ENCODE measurements around the gene PUS1.

- TF ChIP-seq MAZ (IDR thresholded peaks at IDR 0.05; ENCODE audit: borderline replicate concordance, low read depth, low read length) = no peak
- TF ChIP-seq, protein P1, sequence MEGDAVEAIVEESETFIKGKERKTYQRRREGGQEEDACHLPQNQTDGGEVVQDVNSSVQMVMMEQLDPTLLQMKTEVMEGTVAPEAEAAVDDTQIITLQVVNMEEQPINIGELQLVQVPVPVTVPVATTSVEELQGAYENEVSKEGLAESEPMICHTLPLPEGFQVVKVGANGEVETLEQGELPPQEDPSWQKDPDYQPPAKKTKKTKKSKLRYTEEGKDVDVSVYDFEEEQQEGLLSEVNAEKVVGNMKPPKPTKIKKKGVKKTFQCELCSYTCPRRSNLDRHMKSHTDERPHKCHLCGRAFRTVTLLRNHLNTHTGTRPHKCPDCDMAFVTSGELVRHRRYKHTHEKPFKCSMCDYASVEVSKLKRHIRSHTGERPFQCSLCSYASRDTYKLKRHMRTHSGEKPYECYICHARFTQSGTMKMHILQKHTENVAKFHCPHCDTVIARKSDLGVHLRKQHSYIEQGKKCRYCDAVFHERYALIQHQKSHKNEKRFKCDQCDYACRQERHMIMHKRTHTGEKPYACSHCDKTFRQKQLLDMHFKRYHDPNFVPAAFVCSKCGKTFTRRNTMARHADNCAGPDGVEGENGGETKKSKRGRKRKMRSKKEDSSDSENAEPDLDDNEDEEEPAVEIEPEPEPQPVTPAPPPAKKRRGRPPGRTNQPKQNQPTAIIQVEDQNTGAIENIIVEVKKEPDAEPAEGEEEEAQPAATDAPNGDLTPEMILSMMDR (conservative IDR thresholded peaks at IDR 0.05; ENCODE audit: low read depth, low read length) = no peak
- peak; percentile 10; the same call in 1 of the 2 replicates for TF ChIP-seq POLR2A (IDR thresholded peaks at IDR 0.05; ENCODE audit: low read depth, low read length)
Observed at GRCh38 chr12:131897276-131897675, 31.8 kb upstream of the PUS1 start.

Data from IMR-90 (cell line).